ENCODE data around the gene CCDC178.
A peak's percentile ranks its signal among the peaks of the same experiment; 100 is the strongest.
"Not testable (repeated sequence)": the region's sequence is repeated elsewhere in the genome, so short reads cannot be mapped to it uniquely, and the experiment has no call there.

CCDC178 gene

GRCh38 chr18:33156906-33157470 lies 283.5 kb downstream of the CCDC178 start:
- Histone ChIP-seq H2BK5ac (ENCODE audit: low read depth, low read length, poor library complexity) (no peak overlapping the region), H3K4me1 (ENCODE audit: control insufficient read depth in 1 of 2, insufficient read depth in 2 of 2, low read length in 2 of 2) (no peaks in the 10 kb centered on the region)

GRCh38 chr18:33154049-33154448 lies 286.5 kb downstream of the CCDC178 start:
- no peaks in the 10 kb centered on the region for H3K27me3 ChIP-seq (ENCODE audit: insufficient read depth, low read length)
- H3K9me3 ChIP-seq (ENCODE audit: insufficient read depth, low read depth, low read length) = no peaks in the 10 kb centered on the region
- no CpG with 5 or more reads among the region's 2 CpGs for WGBS (ENCODE audit: extremely low coverage, insufficient coverage, insufficient read length)
- no peak overlapping the region for H4K12ac ChIP-seq (ENCODE audit: low read depth, low read length)
- H2BK12ac ChIP-seq (ENCODE audit: low read length) = no peak overlapping the region
- no peak overlapping the region for H4K91ac ChIP-seq (ENCODE audit: low read depth, low read length)
- no peak overlapping the region for H3K27ac ChIP-seq (ENCODE audit: low read depth, low read length)
- H3K79me1 ChIP-seq (ENCODE audit: low read length) = no peaks in the 10 kb centered on the region
- no peak overlapping the region for H3K4me3 ChIP-seq (ENCODE audit: low read depth, low read length)
- no peak overlapping the region for H2BK5ac ChIP-seq (ENCODE audit: low read depth, low read length, poor library complexity)
- no peak overlapping the region for H2AFZ ChIP-seq (ENCODE audit: insufficient read depth, low read length, poor library complexity)
- no peak overlapping the region for H3K18ac ChIP-seq (ENCODE audit: low read length)
- no peak overlapping the region for H3K23ac ChIP-seq (ENCODE audit: low read length)
- H3K4me1 ChIP-seq (ENCODE audit: control insufficient read depth in 1 of 2, insufficient read depth in 2 of 2, low read length in 2 of 2) = no peaks in the 10 kb centered on the region
- no peaks in the 10 kb centered on the region for H3K79me2 ChIP-seq (ENCODE audit: control insufficient read depth, insufficient read depth, low read length, poor library complexity)
- H3K14ac ChIP-seq (ENCODE audit: low read length) = no peak overlapping the region
- no peak overlapping the region for H3K9ac ChIP-seq (ENCODE audit: low read length)
- no peak overlapping the region for H2BK120ac ChIP-seq (ENCODE audit: insufficient read depth, low read length, poor library complexity)
- H3K36me3 ChIP-seq (ENCODE audit: control insufficient read depth in 1 of 2, insufficient read depth in 2 of 2, low read length in 2 of 2) = no peaks in the 10 kb centered on the region
- no peak overlapping the region for H3K4me2 ChIP-seq (ENCODE audit: low read length)
- H2AK5ac ChIP-seq (ENCODE audit: low read length) = no peak overlapping the region
- no peak overlapping the region for H3K4ac ChIP-seq (ENCODE audit: low read depth, low read length)
- H4K8ac ChIP-seq (ENCODE audit: low read depth, low read length) = no peak overlapping the region
- no peak for DNase-seq

More at GRCh38 chr18:33156906-33157470, 283.5 kb downstream of the CCDC178 start:
- Histone ChIP-seq H3K36me3 (ENCODE audit: control insufficient read depth in 1 of 2, insufficient read depth in 2 of 2, low read length in 2 of 2) (no peaks in the 10 kb centered on the region), H3K4ac (ENCODE audit: low read depth, low read length) (no peak overlapping the region), H3K4me3 (ENCODE audit: low read depth, low read length) (no peak overlapping the region), H3K14ac (ENCODE audit: low read length) (no peak overlapping the region), H3K27me3 (ENCODE audit: insufficient read depth, low read length) (no peaks in the 10 kb centered on the region), H2BK12ac (ENCODE audit: low read length) (no peak overlapping the region), H2AFZ (ENCODE audit: insufficient read depth, low read length, poor library complexity) (no peak overlapping the region), H3K9me3 (ENCODE audit: insufficient read depth, low read depth, low read length) (no peaks in the 10 kb centered on the region), H3K4me2 (ENCODE audit: low read length) (no peak overlapping the region), H4K8ac (ENCODE audit: low read depth, low read length) (no peak overlapping the region), H4K12ac (ENCODE audit: low read depth, low read length) (no peak overlapping the region), H2BK120ac (ENCODE audit: insufficient read depth, low read length, poor library complexity) (no peak overlapping the region), H3K9ac (ENCODE audit: low read length) (no peak overlapping the region), H2AK5ac (ENCODE audit: low read length) (no peak overlapping the region), H3K23ac (ENCODE audit: low read length) (no peak overlapping the region), H3K79me1 (ENCODE audit: low read length) (no peaks in the 10 kb centered on the region), H3K27ac (ENCODE audit: low read depth, low read length) (no peak overlapping the region), H3K18ac (ENCODE audit: low read length) (no peak overlapping the region), H4K91ac (ENCODE audit: low read depth, low read length) (no peak overlapping the region), H3K79me2 (ENCODE audit: control insufficient read depth, insufficient read depth, low read length, poor library complexity) (no peaks in the 10 kb centered on the region)
- DNase-seq = no peak

- Histone ChIP-seq H3K36me3 (ENCODE audit: control insufficient read depth in 1 of 2, insufficient read depth in 2 of 2, low read length in 2 of 2) (no peaks in the 10 kb centered on the region), H4K12ac (ENCODE audit: low read depth, low read length) (no peak overlapping the region), H3K79me1 (ENCODE audit: low read length) (no peaks in the 10 kb centered on the region), H3K79me2 (ENCODE audit: control insufficient read depth, insufficient read depth, low read length, poor library complexity) (no peaks in the 10 kb centered on the region), H2BK120ac (ENCODE audit: insufficient read depth, low read length, poor library complexity) (no peak overlapping the region), H2AK5ac (ENCODE audit: low read length) (no peak overlapping the region), H3K4me3 (ENCODE audit: low read depth, low read length) (no peak overlapping the region), H2BK5ac (ENCODE audit: low read depth, low read length, poor library complexity) (no peak overlapping the region), H3K4me1 (ENCODE audit: control insufficient read depth in 1 of 2, insufficient read depth in 2 of 2, low read length in 2 of 2) (no peaks in the 10 kb centered on the region), H2BK12ac (ENCODE audit: low read length) (no peak overlapping the region), H3K23ac (ENCODE audit: low read length) (no peak overlapping the region), H3K27ac (ENCODE audit: low read depth, low read length) (no peak overlapping the region), H3K14ac (ENCODE audit: low read length) (no peak overlapping the region), H3K9ac (ENCODE audit: low read length) (no peak overlapping the region), H3K4ac (ENCODE audit: low read depth, low read length) (no peak overlapping the region), H2AFZ (ENCODE audit: insufficient read depth, low read length, poor library complexity) (no peak overlapping the region), H3K4me2 (ENCODE audit: low read length) (no peak overlapping the region), H4K8ac (ENCODE audit: low read depth, low read length) (no peak overlapping the region), H3K18ac (ENCODE audit: low read length) (no peak overlapping the region), H4K91ac (ENCODE audit: low read depth, low read length) (no peak overlapping the region), H3K9me3 (ENCODE audit: insufficient read depth, low read depth, low read length) (no peaks in the 10 kb centered on the region), H3K27me3 (ENCODE audit: insufficient read depth, low read length) (no peaks in the 10 kb centered on the region)
- no CpG with 5 or more reads among the region's 1 CpG for WGBS (ENCODE audit: extremely low coverage, insufficient coverage, insufficient read length)
- DNase-seq = peak in 1 of 2 donors; percentile 1
These were observed 288.1 kb downstream of the CCDC178 start for GRCh38 chr18:33152376-33152775.

- H2BK12ac ChIP-seq (ENCODE audit: low read length); H3K79me2 ChIP-seq (ENCODE audit: control insufficient read depth, insufficient read depth, low read length, poor library complexity); H3K18ac ChIP-seq (ENCODE audit: low read length); H2BK120ac ChIP-seq (ENCODE audit: insufficient read depth, low read length, poor library complexity); DNase-seq; H3K23ac ChIP-seq (ENCODE audit: low read length); H3K9me3 ChIP-seq (ENCODE audit: insufficient read depth, low read depth, low read length); H4K12ac ChIP-seq (ENCODE audit: low read depth, low read length); H2AK5ac ChIP-seq (ENCODE audit: low read length); H3K79me1 ChIP-seq (ENCODE audit: low read length); H4K8ac ChIP-seq (ENCODE audit: low read depth, low read length); H2BK5ac ChIP-seq (ENCODE audit: low read depth, low read length, poor library complexity); H3K4me1 ChIP-seq (ENCODE audit: control insufficient read depth in 1 of 2, insufficient read depth in 2 of 2, low read length in 2 of 2); H4K91ac ChIP-seq (ENCODE audit: low read depth, low read length); H3K4me2 ChIP-seq (ENCODE audit: low read length); H3K14ac ChIP-seq (ENCODE audit: low read length); H3K27me3 ChIP-seq (ENCODE audit: insufficient read depth, low read length); H3K9ac ChIP-seq (ENCODE audit: low read length); H3K36me3 ChIP-seq (ENCODE audit: control insufficient read depth in 1 of 2, insufficient read depth in 2 of 2, low read length in 2 of 2); H3K27ac ChIP-seq (ENCODE audit: low read depth, low read length); H2AFZ ChIP-seq (ENCODE audit: insufficient read depth, low read length, poor library complexity); H3K4me3 ChIP-seq (ENCODE audit: low read depth, low read length); H3K4ac ChIP-seq (ENCODE audit: low read depth, low read length): not testable (repeated sequence)
- no CpG with 5 or more reads among the region's 25 CpGs for WGBS (ENCODE audit: extremely low coverage, insufficient coverage, insufficient read length)
These were observed 292.7 kb downstream of the CCDC178 start for GRCh38 chr18:33147811-33148210.
